ENCODE measurements around the gene GLB1L3. TPM values are rescaled to one million over a fixed set of nuclear protein-coding genes. Genes with fewer than 3 reads are reported as not detected.
A peak's percentile ranks its signal among the peaks of the same experiment; 100 is the strongest.

Gene GLB1L3
- total RNA-seq, 1 donor from 2014 or later = not detected

DNA sequence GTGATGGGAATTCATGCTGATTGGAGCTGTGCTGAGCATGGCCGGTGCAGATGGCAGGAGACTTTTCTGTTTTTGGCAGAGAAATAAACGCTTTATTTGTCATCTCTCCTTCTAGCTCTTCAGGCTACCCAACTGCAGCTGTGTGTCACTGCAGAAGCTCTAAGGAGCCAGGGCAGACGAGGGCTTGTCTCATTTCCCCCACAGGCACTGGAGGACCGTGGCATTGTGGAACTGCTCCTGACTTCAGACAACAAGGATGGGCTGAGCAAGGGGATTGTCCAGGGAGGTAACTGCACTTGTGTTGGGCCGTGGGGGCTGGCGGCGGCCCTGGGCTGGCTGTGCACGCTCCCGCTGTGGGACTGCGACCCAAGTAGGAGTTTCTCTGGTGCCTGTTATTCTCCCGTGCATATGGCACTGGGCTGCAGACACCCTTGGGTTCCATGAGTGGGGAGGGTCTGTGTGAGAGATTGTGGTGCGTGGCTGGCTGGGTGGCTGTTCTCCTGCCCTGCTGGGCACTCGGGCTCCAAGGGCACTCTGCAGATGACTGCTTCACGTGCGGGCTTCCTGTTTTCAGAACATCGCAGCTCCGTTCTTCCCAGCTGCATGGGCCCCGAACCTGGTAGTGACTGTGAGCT is 82.8 kb downstream of the GLB1L3 start:
- DNase-seq (ENCODE audit: low spot score) = peak; percentile 75

DNA sequence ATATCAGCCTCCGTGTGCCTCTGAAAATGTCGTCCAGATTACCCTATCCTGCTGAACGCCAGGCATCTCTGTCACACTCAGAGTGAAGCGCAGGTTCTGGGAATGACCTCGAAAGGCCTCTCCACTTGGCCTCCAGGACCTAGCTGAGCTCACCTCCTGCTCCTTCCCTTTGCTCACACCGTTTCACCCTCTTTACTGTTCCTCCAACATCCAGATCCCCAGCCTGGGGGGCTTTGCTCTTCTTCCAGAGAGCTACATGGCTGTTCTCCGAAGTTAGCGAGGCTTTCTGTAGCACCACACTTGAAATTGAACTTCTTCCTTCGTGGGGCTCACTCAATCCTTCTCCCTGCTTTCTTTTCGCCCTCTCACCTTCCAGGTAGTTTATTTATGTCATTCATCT is 83.5 kb downstream of the GLB1L3 start:
- DNase-seq (ENCODE audit: low spot score) = peak; percentile 53

DNA sequence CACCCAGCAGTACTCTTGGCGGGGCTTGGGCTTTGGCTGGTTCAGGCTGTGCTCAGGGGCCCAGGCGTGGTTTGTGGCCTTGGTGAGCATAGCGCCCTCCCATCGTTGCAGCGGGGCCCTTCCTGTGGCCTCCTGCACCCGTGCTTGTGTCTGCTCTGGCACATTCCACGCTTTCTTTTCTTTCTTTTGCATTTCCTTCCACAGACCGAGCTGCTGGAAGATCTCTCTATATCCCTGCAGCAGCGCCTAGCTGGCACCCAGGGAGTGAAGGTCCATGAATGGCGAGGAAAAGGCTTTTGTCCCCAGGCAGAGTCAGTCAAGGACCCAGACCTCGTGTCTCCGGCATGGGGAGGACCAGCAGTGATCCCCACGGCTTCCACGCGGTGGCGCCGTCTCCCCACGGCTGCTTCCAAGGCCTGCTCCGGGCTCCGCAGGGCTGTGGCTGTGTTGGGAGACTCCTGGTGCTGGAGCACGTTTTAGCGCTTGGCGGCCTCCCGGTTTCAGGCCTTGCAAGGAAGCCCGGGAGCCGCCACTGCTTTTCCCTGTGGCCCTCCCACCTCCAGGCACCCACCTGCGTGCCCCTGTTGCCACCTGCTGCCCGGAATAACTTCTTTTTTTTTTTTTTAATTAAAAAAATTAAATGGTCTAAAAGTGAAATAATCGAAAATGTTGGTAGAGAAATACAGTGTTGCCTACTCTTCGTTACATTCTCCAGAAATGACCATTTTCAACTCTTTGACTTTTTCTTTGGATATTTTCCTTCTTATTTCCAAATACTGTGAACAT is 84.1 kb downstream of the GLB1L3 start:
- peak; percentile 93 for DNase-seq (ENCODE audit: low spot score)

DNA sequence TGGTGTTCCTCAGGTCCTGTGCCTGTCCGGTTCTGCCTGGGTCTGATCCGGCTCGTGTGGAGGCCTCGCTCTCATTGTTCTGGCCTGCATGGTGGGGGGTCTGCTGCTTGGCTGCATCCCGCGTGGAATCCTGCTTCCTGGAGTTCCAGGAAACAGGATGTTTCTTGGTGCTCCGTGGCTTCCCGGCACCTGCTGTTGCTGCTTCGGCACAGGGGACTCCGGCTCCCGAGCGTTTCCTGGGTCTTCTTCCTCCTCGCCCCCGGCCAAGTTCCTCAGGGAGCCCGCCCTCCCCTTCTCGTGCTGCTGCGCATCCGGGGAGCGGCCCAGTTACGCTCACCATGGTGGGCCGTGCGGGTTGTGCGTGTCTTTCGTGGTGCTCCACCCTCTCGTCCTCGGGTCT is 85.5 kb downstream of the GLB1L3 start:
- peak; percentile 78 for DNase-seq (ENCODE audit: low spot score)

GRCh38 chr11:134362192-134362901 is 86.2 kb downstream of the GLB1L3 start:
- DNase-seq (ENCODE audit: low spot score) = no peak

DNA sequence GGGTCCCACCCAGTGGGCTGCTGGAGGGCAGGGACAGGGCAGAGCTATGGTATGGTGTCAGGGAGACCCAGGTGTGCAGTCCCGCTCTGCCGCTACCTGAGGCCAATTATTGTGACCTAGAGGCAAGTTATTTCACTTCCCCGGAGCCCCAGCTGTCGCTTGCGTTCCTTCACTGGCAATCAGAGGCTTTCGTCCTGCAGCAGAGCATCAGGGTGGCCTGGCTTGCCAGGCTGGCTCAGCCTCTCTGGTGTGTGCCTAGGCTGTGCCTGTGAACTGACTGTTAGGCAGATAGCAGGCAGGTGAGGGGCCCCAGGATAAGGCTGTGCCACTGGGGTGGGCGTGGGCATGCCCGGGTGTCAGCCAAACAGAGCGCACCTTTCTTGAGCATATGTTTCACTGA is 87.0 kb downstream of the GLB1L3 start:
- no peak for DNase-seq (ENCODE audit: low spot score)

DNA sequence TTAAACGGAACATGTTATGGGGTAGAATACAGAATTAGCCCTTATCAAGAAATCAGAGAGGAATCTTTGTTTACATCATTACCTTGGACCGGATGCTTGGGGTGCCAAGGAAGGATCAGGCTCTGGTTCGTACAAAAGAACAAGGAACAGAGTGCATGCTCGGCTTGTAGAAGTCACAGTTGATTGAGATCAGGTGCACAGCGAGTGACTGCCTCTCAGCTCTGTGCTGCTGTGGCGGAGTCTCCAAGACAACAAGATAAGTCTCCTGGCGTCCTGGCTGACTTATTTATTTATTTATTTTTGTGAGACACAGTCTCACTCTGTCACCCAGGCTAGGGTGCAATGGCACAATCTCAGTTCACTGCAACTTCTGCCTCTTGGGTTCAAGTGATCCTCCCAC is 87.4 kb downstream of the GLB1L3 start:
- no peak for DNase-seq (ENCODE audit: low spot score)

- DNase-seq (ENCODE audit: low spot score) = no peak
Observed at GRCh38 chr11:134364261-134364660, 88.1 kb downstream of the GLB1L3 start.

- DNase-seq (ENCODE audit: low spot score) = no peak
Observed at GRCh38 chr11:134365011-134365925, 89.1 kb downstream of the GLB1L3 start.

DNA sequence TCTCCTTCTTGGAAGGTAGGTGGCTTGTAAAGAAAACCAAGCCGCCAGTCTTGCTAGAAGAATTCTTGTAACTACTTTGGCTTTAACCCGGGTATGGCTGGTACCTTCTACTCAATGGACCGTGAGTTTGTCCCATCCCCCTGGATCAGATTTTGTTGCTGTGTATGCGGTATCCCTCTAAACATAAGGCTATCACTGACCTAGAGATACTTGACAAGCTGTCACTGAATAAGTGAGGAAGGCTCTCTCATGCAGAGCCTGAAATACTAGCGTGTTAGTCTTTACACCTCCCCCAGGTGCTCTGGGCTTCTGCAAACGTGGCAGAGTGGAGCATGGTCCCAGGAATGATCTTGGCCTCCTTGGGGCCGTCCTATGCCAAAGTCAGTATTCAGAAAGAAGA is 90.1 kb downstream of the GLB1L3 start:
- DNase-seq (ENCODE audit: low spot score) = no peak

DNA sequence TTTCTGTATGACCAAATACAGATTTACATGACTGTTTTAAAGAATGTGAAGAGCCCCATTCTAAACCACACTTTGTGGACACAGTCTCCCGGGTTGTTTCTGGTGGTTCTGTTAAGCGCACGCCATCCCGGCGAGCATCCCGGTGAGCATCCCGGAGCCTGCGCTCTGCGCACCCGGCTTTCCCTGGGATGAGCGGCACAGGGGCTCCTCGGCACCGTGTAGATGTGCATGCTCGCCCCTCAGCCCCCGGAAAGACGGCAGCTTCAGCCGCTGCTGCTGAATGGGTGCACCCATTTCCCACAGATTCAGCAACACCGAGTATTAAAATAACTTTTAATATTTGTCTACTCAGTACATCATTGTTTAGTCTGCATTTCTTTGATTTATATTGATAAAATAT is 91.6 kb downstream of the GLB1L3 start:
- no peak for DNase-seq (ENCODE audit: low spot score)

Other genes starting within 250 kb of the GLB1L3 start
- 18.9 TPM for gene JAM3, start 207.3 kb upstream of the GLB1L3 start, total RNA-seq
- gene NCAPD3, start 52.4 kb upstream of the GLB1L3 start, total RNA-seq = 15.8 TPM
- 37.4 TPM for gene VPS26B, start 51.7 kb upstream of the GLB1L3 start, total RNA-seq
- gene THYN1, start 23.0 kb upstream of the GLB1L3 start, total RNA-seq = 45.9 TPM
- gene ACAD8, start 22.8 kb upstream of the GLB1L3 start, total RNA-seq = 24.5 TPM
- 0.29 TPM for gene GLB1L2, start 55.6 kb downstream of the GLB1L3 start, total RNA-seq
- 0.32 TPM for gene B3GAT1, start 135.9 kb downstream of the GLB1L3 start, total RNA-seq